Measurements from ENCODE around the gene OR2AG1. TPM values are rescaled to one million over a fixed set of nuclear protein-coding genes. Genes with fewer than 3 reads are reported as not detected.
"Not testable (repeated sequence)": the region's sequence is repeated elsewhere in the genome, so short reads cannot be mapped to it uniquely, and the experiment has no call there.

The OR2AG1 gene
- polyA plus RNA-seq, 3 donors, result not detected

GRCh38 chr11:6794639-6795038 lies 11.8 kb downstream of the OR2AG1 start:
- Histone ChIP-seq H3K27ac (ENCODE audit: low read depth in 1 of 2, low read length in 2 of 2) (no peak overlapping the region), H3K36me3 (replicated peaks in 1 of 2; ENCODE audit: control insufficient read depth in 1 of 2, insufficient read depth in 2 of 2, low read length in 2 of 2) (no peaks in the 10 kb centered on the region), H3K79me2 (ENCODE audit: insufficient read depth, low read length) (no peaks in the 10 kb centered on the region), H3K9ac (ENCODE audit: insufficient read depth, low read length, poor library complexity, severe bottlenecking) (no peak overlapping the region), H3K9me3 (replicated peaks in 1 of 2; ENCODE audit: control insufficient read depth in 1 of 2, insufficient read depth in 1 of 2, low read length in 2 of 2) (no peaks in the 10 kb centered on the region), H3K27me3 (ENCODE audit: control insufficient read depth in 2 of 2, insufficient read depth in 2 of 2, low read length in 2 of 2) (no peaks in the 10 kb centered on the region), H2AFZ (ENCODE audit: insufficient read depth, low read depth, low read length, poor library complexity, severe bottlenecking) (no peak overlapping the region), H3K4me3 (replicated peaks in 1 of 3; ENCODE audit: low read depth in 2 of 3, low read length in 3 of 3) (no peak overlapping the region), H3K4me1 (ENCODE audit: control insufficient read depth in 1 of 2, insufficient read depth in 2 of 2, low read length in 2 of 2) (no peaks in the 10 kb centered on the region), H4K20me1 (ENCODE audit: insufficient read depth, low read length) (no peaks in the 10 kb centered on the region), H3K4me2 (replicated peaks; ENCODE audit: extremely low read depth, low read length, poor library complexity, severe bottlenecking) (no peak overlapping the region)
- H3K4me3 Mint-ChIP-seq, result no peak overlapping the region
- no peak for TF ChIP-seq CTCF (IDR thresholded peaks at IDR 0.05)
- H3K27ac Mint-ChIP-seq, result no peak overlapping the region
- WGBS (ENCODE audit: insufficient coverage), result 98% methylated on average over 4 of the region's 4 CpGs
- no peaks in the 10 kb centered on the region for H3K36me3 Mint-ChIP-seq
- no peak for DNase-seq
- peaks cover 0 to 4% (median 3%) of the 10 kb centered on the region in 3 donors for H3K27me3 Mint-ChIP-seq (ENCODE audit: low read depth in 3 of 3)
- H3K4me1 Mint-ChIP-seq, result no peaks in the 10 kb centered on the region
- intact Hi-C loops (cut with micrococcal nuclease), result no loop called here
- peaks cover 0 to 1% (median 0%) of the 10 kb centered on the region in 7 donors for H3K9me3 Mint-ChIP-seq

GRCh38 chr11:6799402-6799801 lies 16.6 kb downstream of the OR2AG1 start, which contains the start of gene OR6A2:
OR6A2 (minus strand) TSS chr11:6799689; CDS start chr11:6795708, 3,981 bp downstream.
- whole genome bisulfite sequencing (ENCODE audit: insufficient coverage), result no CpG with 5 or more reads among the region's 1 CpG
- no peak within 1 kb of the TSS for H3K4me2 ChIP-seq (replicated peaks; ENCODE audit: extremely low read depth, low read length, poor library complexity, severe bottlenecking)
- peaks cover 0 to 3% (median 1%) of the 10 kb centered on the region in 7 donors for H3K9me3 Mint-ChIP-seq
- no peak within 1 kb of the TSS for H3K9ac ChIP-seq (ENCODE audit: insufficient read depth, low read length, poor library complexity, severe bottlenecking)
- no peak for DNase-seq
- H3K36me3 Mint-ChIP-seq, result no peaks in the 10 kb centered on the region
- H3K27me3 Mint-ChIP-seq (ENCODE audit: low read depth in 3 of 3), result peaks cover 5 to 7% (median 5%) of the 10 kb centered on the region in 3 donors
- no peak for TF ChIP-seq CTCF (IDR thresholded peaks at IDR 0.05)
- H3K27me3 ChIP-seq (ENCODE audit: control insufficient read depth in 2 of 2, insufficient read depth in 2 of 2, low read length in 2 of 2), result peaks cover 0 to 3% of the 10 kb centered on the region in 2 donors
- no peak within 1 kb of the TSS for H3K27ac Mint-ChIP-seq
- H3K4me3 ChIP-seq (replicated peaks in 1 of 3; ENCODE audit: low read depth in 2 of 3, low read length in 3 of 3), result no peak within 1 kb of the TSS
- H2AFZ ChIP-seq (ENCODE audit: insufficient read depth, low read depth, low read length, poor library complexity, severe bottlenecking), result no peak within 1 kb of the TSS
- no peaks in the 10 kb centered on the region for H3K36me3 ChIP-seq (replicated peaks in 1 of 2; ENCODE audit: control insufficient read depth in 1 of 2, insufficient read depth in 2 of 2, low read length in 2 of 2)
- H3K4me1 Mint-ChIP-seq, result no peaks in the 10 kb centered on the region
- H3K27ac ChIP-seq (ENCODE audit: low read depth in 1 of 2, low read length in 2 of 2), result no peak within 1 kb of the TSS
- no peaks in the 10 kb centered on the region for H3K79me2 ChIP-seq (ENCODE audit: insufficient read depth, low read length)
- intact Hi-C loops (cut with micrococcal nuclease), result no loop called here
- H3K9me3 ChIP-seq (replicated peaks in 1 of 2; ENCODE audit: control insufficient read depth in 1 of 2, insufficient read depth in 1 of 2, low read length in 2 of 2), result peaks cover 0 to 4% of the 10 kb centered on the region in 2 donors
- no peak within 1 kb of the TSS for H3K4me3 Mint-ChIP-seq
- H4K20me1 ChIP-seq (ENCODE audit: insufficient read depth, low read length), result no peaks in the 10 kb centered on the region
- no peaks in the 10 kb centered on the region for H3K4me1 ChIP-seq (ENCODE audit: control insufficient read depth in 1 of 2, insufficient read depth in 2 of 2, low read length in 2 of 2)

GRCh38 chr11:6801075-6801474 lies 18.3 kb downstream of the OR2AG1 start:
- H3K27ac ChIP-seq (ENCODE audit: low read depth in 1 of 2, low read length in 2 of 2); H3K4me3 ChIP-seq (replicated peaks in 1 of 3; ENCODE audit: low read depth in 2 of 3, low read length in 3 of 3); H3K79me2 ChIP-seq (ENCODE audit: insufficient read depth, low read length); H2AFZ ChIP-seq (ENCODE audit: insufficient read depth, low read depth, low read length, poor library complexity, severe bottlenecking); H3K27me3 ChIP-seq (ENCODE audit: control insufficient read depth in 2 of 2, insufficient read depth in 2 of 2, low read length in 2 of 2); H3K4me2 ChIP-seq (replicated peaks; ENCODE audit: extremely low read depth, low read length, poor library complexity, severe bottlenecking); H3K4me3 Mint-ChIP-seq; H3K27ac Mint-ChIP-seq; intact Hi-C loops (cut with micrococcal nuclease); H3K9ac ChIP-seq (ENCODE audit: insufficient read depth, low read length, poor library complexity, severe bottlenecking); DNase-seq; H3K27me3 Mint-ChIP-seq (ENCODE audit: low read depth in 3 of 3); H3K36me3 ChIP-seq (replicated peaks in 1 of 2; ENCODE audit: control insufficient read depth in 1 of 2, insufficient read depth in 2 of 2, low read length in 2 of 2); H4K20me1 ChIP-seq (ENCODE audit: insufficient read depth, low read length); H3K9me3 Mint-ChIP-seq; H3K9me3 ChIP-seq (replicated peaks in 1 of 2; ENCODE audit: control insufficient read depth in 1 of 2, insufficient read depth in 1 of 2, low read length in 2 of 2); H3K4me1 ChIP-seq (ENCODE audit: control insufficient read depth in 1 of 2, insufficient read depth in 2 of 2, low read length in 2 of 2); H3K4me1 Mint-ChIP-seq; H3K36me3 Mint-ChIP-seq: not testable (repeated sequence)
